Liver (tissue), 9 donors: ENCODE measurements around the gene SMYD3. TPM values are rescaled to one million over a fixed set of nuclear protein-coding genes. Genes with fewer than 3 reads are reported as not detected.

ENCODE experiments used
- DNase-seq: peaks from one replicate; pipeline ENCODE4 v3.0.0-alpha.2; 2017; ENCODE audit warnings: low spot score
- H3K27ac ChIP-seq, 2 donors: one replicate each; pipeline ENCODE4 v1.7.0; 2013; ENCODE audit warnings: inconsistent platforms in 2 of 2, low read length in 2 of 2, control low read depth in 1 of 2, low read depth in 1 of 2, mild to moderate bottlenecking in 1 of 2
- H3K27me3 ChIP-seq, 4 donors: one replicate each; pipeline versions ENCODE4 v1.6.1 to v1.7.0; 2013; ENCODE audit warnings: low read length in 3 of 4, inconsistent platforms in 1 of 4, mild to moderate bottlenecking in 1 of 4, moderate library complexity in 1 of 4; ENCODE audit not compliant: control insufficient read depth in 4 of 4, insufficient read depth in 4 of 4
- H3K36me3 ChIP-seq, 4 donors: one replicate each; pipeline versions ENCODE4 v1.6.1 to v1.7.0; 2013; ENCODE audit warnings: low read length in 3 of 4, mild to moderate bottlenecking in 3 of 4, low read depth in 1 of 4, moderate library complexity in 1 of 4; ENCODE audit not compliant: control insufficient read depth in 4 of 4, insufficient read depth in 3 of 4
- H3K4me1 ChIP-seq, 4 donors: one replicate each; pipeline versions ENCODE4 v1.6.1 to v1.7.0; 2013; ENCODE audit warnings: low read length in 3 of 4, mild to moderate bottlenecking in 3 of 4, moderate library complexity in 1 of 4; ENCODE audit not compliant: control insufficient read depth in 4 of 4, insufficient read depth in 4 of 4
- H3K4me3 ChIP-seq, 3 donors: one replicate each; pipeline versions ENCODE4 v1.6.1 to v1.7.0; 2013; ENCODE audit warnings: low read length in 3 of 3, control low read depth in 1 of 3, low read depth in 1 of 3, mild to moderate bottlenecking in 1 of 3
- H3K9ac ChIP-seq, 2 donors: one replicate each; pipeline ENCODE4 v1.7.0; 2013; ENCODE audit warnings: low read length in 2 of 2, mild to moderate bottlenecking in 2 of 2, moderate library complexity in 2 of 2, control low read depth in 1 of 2, low read depth in 1 of 2
- H3K9me3 ChIP-seq, 4 donors: one replicate each; pipeline versions ENCODE4 v1.6.1 to v1.7.0; 2013; ENCODE audit warnings: low read length in 3 of 4; ENCODE audit not compliant: control insufficient read depth in 4 of 4
- EGR1 ChIP-seq, 2 donors: IDR thresholded peaks; 2 replicates each; pipeline ENCODE4 v1.6.1; 2016 to 2018; ENCODE audit warnings: antibody characterized with exemption in 2 of 2, low read depth in 2 of 2
- FOXA2 ChIP-seq: IDR thresholded peaks from 2 replicates; pipeline ENCODE4 v1.6.1; 2016; ENCODE audit warnings: antibody characterized with exemption
- GABPA ChIP-seq, 2 donors: IDR thresholded peaks in 1 of 2; conservative IDR thresholded peaks in 1 of 2; 2 replicates each; pipeline ENCODE4 v1.6.1; 2016; ENCODE audit warnings: antibody characterized with exemption in 2 of 2, mild to moderate bottlenecking in 1 of 2, moderate library complexity in 1 of 2
- HNF4A ChIP-seq, 2 donors: conservative IDR thresholded peaks; 2 replicates each; pipeline ENCODE4 v1.6.1; 2016; ENCODE audit warnings: antibody characterized with exemption in 2 of 2, mild to moderate bottlenecking in 2 of 2
- HNF4G ChIP-seq: IDR thresholded peaks from 2 replicates; pipeline ENCODE4 v1.6.1; 2016; ENCODE audit warnings: antibody characterized with exemption
- JUND ChIP-seq, 2 donors: IDR thresholded peaks; 2 replicates each; pipeline ENCODE4 v1.6.1; 2016; ENCODE audit warnings: antibody characterized with exemption in 2 of 2
- MAX ChIP-seq: IDR thresholded peaks from 2 replicates; pipeline ENCODE4 v1.6.1; 2016; ENCODE audit warnings: antibody characterized with exemption
- NR2F2 ChIP-seq: IDR thresholded peaks from 2 replicates; pipeline ENCODE4 v1.6.1; 2016; ENCODE audit warnings: antibody characterized with exemption
- RAD21 ChIP-seq, 2 donors: IDR thresholded peaks; 2 replicates each; pipeline ENCODE4 v1.6.1; 2016; ENCODE audit warnings: antibody characterized with exemption in 2 of 2, mild to moderate bottlenecking in 2 of 2
- REST ChIP-seq: IDR thresholded peaks from 2 replicates; pipeline ENCODE4 v1.6.1; 2016; ENCODE audit warnings: antibody characterized with exemption, mild to moderate bottlenecking
- RXRA ChIP-seq, 2 donors: IDR thresholded peaks; 2 replicates each; pipeline ENCODE4 v1.6.1; 2017 to 2018; ENCODE audit warnings: antibody characterized with exemption in 2 of 2, mild to moderate bottlenecking in 1 of 2
- SP1 ChIP-seq: IDR thresholded peaks from 2 replicates; pipeline ENCODE4 v1.6.1; 2018; ENCODE audit warnings: antibody characterized with exemption, mild to moderate bottlenecking
- TAF1 ChIP-seq: conservative IDR thresholded peaks from 2 replicates; pipeline ENCODE4 v1.6.1; 2016; ENCODE audit warnings: antibody characterized with exemption, mild to moderate bottlenecking
- WGBS: extraction: QIAGEN DNeasy Blood & Tissue Kit; methylation state at CpG from one replicate; pipeline ENCODE4 v1.1.7; 2013; 5-methylcytosine and 5-hydroxymethylcytosine counted together
- polyA plus RNA-seq, 2 donors: library from polyadenylated mRNA; stranded (reverse) in 1 of 2; unstranded in 1 of 2; fragments of 200-250 nt in 1 of 2; fragments of >200 nt in 1 of 2; fragmentation: Nextera tagmentation in 1 of 2; extraction: Ambion mirVana in 1 of 2; gene quantifications; one replicate each; pipeline versions ENCODE4 v1.2.1 to v1.2.3, GENCODE V29; 2013 to 2015
- total RNA-seq, 2 donors: library from RNA; depleted of rRNA; stranded (reverse); fragments of >200 nt; gene quantifications; one replicate each; pipeline ENCODE4 v1.2.3, GENCODE V29; 2014
- TF ChIP-seq, protein P1 (sequence below): IDR thresholded peaks from 2 replicates; pipeline ENCODE4 v1.6.1; 2016; ENCODE audit warnings: antibody characterized with exemption
- TF ChIP-seq, protein P2 (sequence below): fragments of 150-350 bp; IDR thresholded peaks from 2 replicates; pipeline ENCODE4 v1.5.1; 2017; ENCODE audit warnings: improper control_type of control experiment, low read depth, low read length; ENCODE audit not compliant: missing input control
- TF ChIP-seq, protein P3 (sequence below): IDR thresholded peaks from 2 replicates; pipeline ENCODE4 v1.6.1; 2016; ENCODE audit warnings: antibody characterized with exemption
- donor health status: healthy.
- donor health status: healthy.
- donor health status: healthy.
- donor health status: healthy.
- donor health status: healthy.

SMYD3 gene
- total and polyA plus RNA-seq, 4 donors: 3.1 to 9.1 (median 8.0) TPM

- 90% methylated on average over 2 of the region's 2 CpGs for WGBS
- no peak overlapping the region for H3K9ac ChIP-seq
- no peak for DNase-seq
Measured at GRCh38 chr1:246295340-246295739, 211.7 kb downstream of the SMYD3 start.

GRCh38 chr1:246294263-246294662 lies 212.8 kb downstream of the SMYD3 start:
- H3K27me3 ChIP-seq: no peaks in the 10 kb centered on the region
- WGBS: 92% methylated on average over 2 of the region's 2 CpGs
- H3K27ac ChIP-seq: no peak overlapping the region
- H3K9me3 ChIP-seq: no peaks in the 10 kb centered on the region
- no peaks in the 10 kb centered on the region for H3K36me3 ChIP-seq
- H3K4me3 ChIP-seq: no peak overlapping the region
- H3K9ac ChIP-seq: no peak overlapping the region
- no peak for DNase-seq
- TF ChIP-seq GABPA (IDR thresholded peaks at IDR 0.05 in 1 of 2, conservative IDR thresholded peaks at IDR 0.05 in 1 of 2) (no peak), NR2F2 (no peak), SP1 (no peak), TAF1 (no peak), REST (no peak), JUND (IDR thresholded peaks at IDR 0.05) (no peak), MAX (no peak), RAD21 (IDR thresholded peaks at IDR 0.05) (no peak), RXRA (IDR thresholded peaks at IDR 0.05) (no peak), FOXA2 (no peak), HNF4A (conservative IDR thresholded peaks at IDR 0.05) (no peak), EGR1 (IDR thresholded peaks at IDR 0.05; ENCODE audit: low read depth in 2 of 2) (no peak)
- TF ChIP-seq, protein P1, sequence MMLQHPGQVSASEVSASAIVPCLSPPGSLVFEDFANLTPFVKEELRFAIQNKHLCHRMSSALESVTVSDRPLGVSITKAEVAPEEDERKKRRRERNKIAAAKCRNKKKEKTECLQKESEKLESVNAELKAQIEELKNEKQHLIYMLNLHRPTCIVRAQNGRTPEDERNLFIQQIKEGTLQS: no peak
- TF ChIP-seq, protein P2, sequence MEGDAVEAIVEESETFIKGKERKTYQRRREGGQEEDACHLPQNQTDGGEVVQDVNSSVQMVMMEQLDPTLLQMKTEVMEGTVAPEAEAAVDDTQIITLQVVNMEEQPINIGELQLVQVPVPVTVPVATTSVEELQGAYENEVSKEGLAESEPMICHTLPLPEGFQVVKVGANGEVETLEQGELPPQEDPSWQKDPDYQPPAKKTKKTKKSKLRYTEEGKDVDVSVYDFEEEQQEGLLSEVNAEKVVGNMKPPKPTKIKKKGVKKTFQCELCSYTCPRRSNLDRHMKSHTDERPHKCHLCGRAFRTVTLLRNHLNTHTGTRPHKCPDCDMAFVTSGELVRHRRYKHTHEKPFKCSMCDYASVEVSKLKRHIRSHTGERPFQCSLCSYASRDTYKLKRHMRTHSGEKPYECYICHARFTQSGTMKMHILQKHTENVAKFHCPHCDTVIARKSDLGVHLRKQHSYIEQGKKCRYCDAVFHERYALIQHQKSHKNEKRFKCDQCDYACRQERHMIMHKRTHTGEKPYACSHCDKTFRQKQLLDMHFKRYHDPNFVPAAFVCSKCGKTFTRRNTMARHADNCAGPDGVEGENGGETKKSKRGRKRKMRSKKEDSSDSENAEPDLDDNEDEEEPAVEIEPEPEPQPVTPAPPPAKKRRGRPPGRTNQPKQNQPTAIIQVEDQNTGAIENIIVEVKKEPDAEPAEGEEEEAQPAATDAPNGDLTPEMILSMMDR: no peak
- TF ChIP-seq, protein P3, sequence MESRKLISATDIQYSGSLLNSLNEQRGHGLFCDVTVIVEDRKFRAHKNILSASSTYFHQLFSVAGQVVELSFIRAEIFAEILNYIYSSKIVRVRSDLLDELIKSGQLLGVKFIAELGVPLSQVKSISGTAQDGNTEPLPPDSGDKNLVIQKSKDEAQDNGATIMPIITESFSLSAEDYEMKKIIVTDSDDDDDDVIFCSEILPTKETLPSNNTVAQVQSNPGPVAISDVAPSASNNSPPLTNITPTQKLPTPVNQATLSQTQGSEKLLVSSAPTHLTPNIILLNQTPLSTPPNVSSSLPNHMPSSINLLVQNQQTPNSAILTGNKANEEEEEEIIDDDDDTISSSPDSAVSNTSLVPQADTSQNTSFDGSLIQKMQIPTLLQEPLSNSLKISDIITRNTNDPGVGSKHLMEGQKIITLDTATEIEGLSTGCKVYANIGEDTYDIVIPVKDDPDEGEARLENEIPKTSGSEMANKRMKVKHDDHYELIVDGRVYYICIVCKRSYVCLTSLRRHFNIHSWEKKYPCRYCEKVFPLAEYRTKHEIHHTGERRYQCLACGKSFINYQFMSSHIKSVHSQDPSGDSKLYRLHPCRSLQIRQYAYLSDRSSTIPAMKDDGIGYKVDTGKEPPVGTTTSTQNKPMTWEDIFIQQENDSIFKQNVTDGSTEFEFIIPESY: no peak
- no peaks in the 10 kb centered on the region for H3K4me1 ChIP-seq

More at GRCh38 chr1:246295340-246295739, 211.7 kb downstream of the SMYD3 start:
- Histone ChIP-seq H3K4me1 (peaks cover 0 to 4% (median 1%) of the 10 kb centered on the region in 4 donors), H3K27ac (no peak overlapping the region), H3K4me3 (no peak overlapping the region), H3K27me3 (no peaks in the 10 kb centered on the region), H3K36me3 (no peaks in the 10 kb centered on the region), H3K9me3 (no peaks in the 10 kb centered on the region)
- no peak for TF ChIP-seq NR2F2
- TF ChIP-seq, protein P1: no peak
- TF ChIP-seq GABPA (IDR thresholded peaks at IDR 0.05 in 1 of 2, conservative IDR thresholded peaks at IDR 0.05 in 1 of 2): no peak
- no peak for TF ChIP-seq HNF4G
- TF ChIP-seq SP1: no peak
- TF ChIP-seq, protein P3: no peak
